ENCODE data around the gene NIT2.

DNA sequence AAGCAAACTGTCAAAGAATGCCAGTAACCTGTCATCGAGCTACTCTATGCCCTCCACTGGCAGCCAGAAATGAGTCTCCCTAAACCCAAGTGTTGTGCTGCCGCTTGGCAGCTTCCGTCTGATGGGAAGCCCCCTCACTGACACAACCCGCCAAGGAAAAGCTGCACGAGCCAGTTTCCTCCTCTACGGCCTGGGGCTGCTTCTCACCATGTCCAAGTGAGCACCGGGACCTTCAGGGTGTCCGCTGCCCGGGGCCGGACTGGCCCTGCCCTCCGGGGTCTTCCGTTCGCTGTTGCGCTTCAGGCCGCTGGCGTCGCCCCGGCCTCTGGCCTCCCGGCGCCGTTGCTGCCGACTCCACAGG is 65.8 kb downstream of the NIT2 start:
- TF ChIP-seq, protein P1, sequence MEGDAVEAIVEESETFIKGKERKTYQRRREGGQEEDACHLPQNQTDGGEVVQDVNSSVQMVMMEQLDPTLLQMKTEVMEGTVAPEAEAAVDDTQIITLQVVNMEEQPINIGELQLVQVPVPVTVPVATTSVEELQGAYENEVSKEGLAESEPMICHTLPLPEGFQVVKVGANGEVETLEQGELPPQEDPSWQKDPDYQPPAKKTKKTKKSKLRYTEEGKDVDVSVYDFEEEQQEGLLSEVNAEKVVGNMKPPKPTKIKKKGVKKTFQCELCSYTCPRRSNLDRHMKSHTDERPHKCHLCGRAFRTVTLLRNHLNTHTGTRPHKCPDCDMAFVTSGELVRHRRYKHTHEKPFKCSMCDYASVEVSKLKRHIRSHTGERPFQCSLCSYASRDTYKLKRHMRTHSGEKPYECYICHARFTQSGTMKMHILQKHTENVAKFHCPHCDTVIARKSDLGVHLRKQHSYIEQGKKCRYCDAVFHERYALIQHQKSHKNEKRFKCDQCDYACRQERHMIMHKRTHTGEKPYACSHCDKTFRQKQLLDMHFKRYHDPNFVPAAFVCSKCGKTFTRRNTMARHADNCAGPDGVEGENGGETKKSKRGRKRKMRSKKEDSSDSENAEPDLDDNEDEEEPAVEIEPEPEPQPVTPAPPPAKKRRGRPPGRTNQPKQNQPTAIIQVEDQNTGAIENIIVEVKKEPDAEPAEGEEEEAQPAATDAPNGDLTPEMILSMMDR (IDR thresholded peaks at IDR 0.05 in 4 of 5, conservative IDR thresholded peaks at IDR 0.05 in 1 of 5): no peak
- no peak for TF ChIP-seq POLR2A (IDR thresholded peaks at IDR 0.05)
